HL-60/S4 treated with retinoic acid at 250 ng/mL for 4 days and 3 days (cell line): Measurements from ENCODE around the gene GMEB2.
"Not testable (repeated sequence)": the region's sequence is repeated elsewhere in the genome, so short reads cannot be mapped to it uniquely, and the experiment has no call there.

Source experiments
- in situ Hi-C: fragments of 300-500 bp; cut with MboI; formaldehyde crosslinking; loops from 2 replicates; pipeline ENCODE4 v1.7.0; 2022; ENCODE audit warnings: low sequenced_read_pairs

The GMEB2 gene

DNA sequence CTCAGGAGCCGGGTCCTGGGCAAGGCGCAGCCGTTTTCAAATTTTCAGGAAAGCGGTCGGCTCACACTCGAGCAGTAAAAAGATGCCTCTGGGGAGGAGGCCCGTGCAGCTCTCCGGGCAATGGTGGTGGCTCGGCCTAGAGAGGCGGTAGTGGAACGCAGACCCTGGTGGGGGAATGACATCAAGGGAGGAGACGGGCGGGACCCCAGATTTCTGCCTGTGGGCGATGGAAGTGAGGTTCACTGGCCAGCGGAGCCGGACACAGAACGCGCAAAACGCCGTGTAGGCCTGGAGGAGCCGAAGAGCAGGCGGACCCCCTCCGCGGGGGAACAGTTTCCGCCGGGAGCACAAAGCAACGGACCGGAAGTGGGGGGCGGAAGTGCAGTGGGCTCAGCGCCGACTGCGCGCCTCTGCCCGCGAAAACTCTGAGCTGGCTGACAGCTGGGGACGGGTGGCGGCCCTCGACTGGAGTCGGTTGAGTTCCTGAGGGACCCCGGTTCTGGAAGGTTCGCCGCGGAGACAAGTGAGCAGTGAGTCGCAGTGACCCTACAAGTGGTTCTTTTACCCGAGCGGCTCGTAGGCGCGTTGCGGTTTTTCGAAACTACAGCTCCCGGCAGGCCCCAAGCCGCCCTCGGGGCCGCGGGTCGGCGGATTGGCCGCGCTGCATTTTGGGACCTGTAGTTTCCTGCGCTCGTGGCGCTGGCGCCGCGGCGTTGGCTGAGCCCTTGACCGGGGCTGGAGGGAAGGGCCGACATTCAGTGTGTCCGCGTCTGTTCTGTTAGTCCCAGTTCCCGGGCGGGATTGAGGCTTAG, 31.2 kb upstream of the GMEB2 start, which contains the start of gene RTEL1:
RTEL1 (plus strand) TSS at position 376 of the 812 bp plus-strand sequence. CDS start 1,091 bp downstream, outside the sequence.
- in situ Hi-C loops: no loop called here

DNA sequence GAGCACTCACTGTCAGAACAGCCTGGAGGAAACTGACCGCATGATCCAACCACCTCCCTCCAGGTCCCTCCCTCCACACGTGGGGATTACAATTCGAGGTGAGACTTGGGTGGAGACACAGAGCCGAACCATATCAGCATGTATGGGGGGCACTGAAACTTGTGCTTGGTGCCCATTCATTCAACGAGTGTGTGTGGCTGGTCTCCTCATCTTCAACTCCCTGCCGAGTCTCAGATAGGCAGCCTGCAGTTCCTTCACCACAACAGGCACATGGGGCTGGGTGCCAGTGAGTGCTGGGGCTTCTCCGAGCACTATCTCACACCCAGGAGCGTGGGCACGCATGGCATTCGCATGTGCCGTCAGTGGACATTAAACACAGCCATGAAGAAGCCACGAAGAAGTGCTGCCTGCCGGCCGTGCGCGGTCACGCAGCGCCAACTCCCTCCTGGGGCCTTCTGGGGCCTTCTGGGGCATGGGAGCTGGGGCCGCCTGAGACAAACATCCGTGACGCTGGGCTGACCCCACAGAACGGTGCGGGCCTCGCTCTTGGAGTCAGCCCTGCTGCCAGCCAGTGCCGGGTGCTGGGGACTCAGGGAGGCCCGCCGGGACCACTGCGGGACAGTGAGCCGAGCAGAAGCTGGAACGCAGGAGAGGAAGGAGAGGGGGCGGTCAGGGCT, 30.5 kb upstream of the GMEB2 start:
- in situ Hi-C loops: no loop called here

DNA sequence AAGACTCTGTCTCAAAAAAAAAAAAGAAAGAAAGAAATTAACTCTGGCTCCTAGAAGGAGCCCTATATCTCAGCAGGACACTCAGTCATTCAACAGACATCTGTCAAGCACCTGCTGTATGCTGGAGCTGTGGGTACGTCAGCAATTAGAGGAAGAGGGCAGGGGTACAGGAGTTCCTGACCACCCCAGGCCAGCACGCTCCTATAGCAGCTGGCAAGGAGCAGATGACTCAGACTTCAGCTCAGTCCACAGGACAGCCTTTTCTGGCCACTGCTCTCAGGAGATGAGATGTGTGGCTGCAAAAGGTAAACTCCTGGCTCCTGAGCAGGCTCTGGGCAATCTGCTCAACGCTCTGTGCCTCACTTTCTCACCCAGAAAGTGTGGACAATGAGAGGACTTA, 29.6 kb upstream of the GMEB2 start:
- in situ Hi-C loops: no loop called here

DNA sequence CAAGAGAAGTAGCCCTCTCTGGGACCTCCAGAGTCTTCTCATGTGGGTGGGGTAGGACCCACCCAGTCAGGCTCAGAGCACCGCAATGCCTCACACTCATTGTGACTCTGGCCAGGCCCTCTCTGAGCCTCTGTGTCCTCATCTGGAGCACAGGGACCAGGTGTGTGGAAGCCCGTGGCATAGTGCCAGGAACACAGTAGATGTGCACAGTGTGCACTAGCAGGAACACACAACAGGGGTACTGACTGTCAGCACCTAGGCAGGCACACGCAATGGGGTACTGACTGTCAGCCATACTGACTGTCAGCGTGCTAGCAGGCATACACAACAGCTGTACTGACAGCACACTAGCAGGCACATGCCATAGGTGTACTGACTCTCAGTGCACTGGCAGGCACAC, 28.3 kb upstream of the GMEB2 start:
- in situ Hi-C loops: no loop called here

DNA sequence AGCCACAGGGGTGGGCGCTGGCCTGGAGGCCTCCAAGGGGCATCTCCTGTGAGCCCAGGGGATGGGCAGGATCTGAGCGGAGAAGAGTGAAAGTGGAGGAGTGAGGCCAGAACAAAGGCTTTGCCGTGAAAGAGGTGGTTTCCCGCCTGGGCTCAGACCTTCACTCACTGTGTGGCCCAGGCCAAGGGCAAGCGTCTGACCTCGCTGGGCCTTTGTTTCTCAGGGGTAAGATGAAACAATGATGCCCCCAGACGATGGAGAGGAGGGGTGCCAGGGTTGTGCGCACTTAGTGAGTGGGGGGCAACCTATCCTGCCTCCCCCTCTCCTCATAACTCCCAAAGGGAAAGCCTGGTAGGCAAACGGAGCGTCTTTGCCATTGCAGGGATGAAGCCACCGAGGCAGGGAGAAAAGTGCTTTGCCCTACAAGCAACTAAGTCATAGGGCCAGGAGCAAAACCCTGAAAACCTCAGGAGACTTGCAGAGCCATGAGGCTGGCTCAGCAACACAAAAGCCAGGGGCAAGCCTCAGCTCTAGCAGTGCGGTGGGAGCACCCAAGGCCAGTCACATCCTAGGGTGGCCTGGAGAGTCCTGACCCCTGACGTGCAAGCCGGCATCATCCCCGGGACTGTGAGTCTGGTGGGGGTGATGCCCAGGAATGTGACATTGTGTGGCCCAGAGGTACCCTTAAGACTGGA, 27.2 kb upstream of the GMEB2 start:
- in situ Hi-C loops: no loop called here

DNA sequence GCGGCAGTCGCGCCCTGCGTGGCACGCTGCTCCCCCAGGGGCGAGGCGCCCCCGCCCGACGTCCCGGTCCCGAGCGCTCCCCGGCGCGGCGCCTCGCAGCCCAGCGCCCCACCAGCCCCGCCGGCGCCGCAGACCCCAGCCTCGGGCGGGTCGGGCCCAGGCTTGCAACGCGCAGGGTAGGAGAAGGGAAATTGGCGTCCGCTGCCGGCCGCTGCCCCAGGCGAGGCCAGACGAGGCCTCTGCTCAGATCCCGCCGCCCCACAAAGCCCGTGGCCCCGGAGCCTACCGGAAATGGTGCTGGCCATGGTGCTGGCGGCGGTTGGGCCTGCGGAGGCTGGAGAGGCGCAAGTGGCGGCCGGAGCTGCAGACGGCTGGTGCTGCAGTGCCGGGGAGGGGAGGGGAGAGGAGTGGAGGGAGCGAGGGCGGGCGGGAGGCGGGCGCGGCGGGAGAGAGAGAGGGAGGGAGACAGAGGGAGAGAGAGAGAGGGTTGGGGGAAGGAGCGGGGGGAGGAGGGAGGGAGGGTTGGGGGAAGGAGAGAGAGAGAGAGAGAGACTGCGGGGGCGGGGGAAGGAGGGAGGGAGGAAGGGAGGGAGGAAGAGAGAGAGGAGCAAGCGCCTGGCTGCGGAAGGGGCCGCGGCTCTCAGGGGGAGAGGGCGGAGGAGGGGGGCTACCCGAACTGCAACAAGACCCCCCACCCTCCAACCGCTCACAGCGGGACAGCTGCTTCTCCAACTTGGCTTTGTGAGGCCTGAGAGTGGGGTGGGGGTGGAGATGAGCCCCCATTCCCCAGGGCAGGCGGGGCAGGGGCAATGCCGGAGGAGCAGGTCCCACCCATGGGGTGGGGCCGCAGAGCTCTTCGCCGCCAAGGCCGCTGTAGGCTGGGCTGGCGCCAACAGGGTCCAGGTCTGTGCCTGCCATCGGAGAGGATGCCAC, 26.4 kb upstream of the GMEB2 start, which contains the start of gene STMN3:
STMN3 (minus strand) TSS at position 384 of the 933 bp plus-strand sequence; CDS start at position 305, 79 bp downstream.
- in situ Hi-C loops: no loop called here

DNA sequence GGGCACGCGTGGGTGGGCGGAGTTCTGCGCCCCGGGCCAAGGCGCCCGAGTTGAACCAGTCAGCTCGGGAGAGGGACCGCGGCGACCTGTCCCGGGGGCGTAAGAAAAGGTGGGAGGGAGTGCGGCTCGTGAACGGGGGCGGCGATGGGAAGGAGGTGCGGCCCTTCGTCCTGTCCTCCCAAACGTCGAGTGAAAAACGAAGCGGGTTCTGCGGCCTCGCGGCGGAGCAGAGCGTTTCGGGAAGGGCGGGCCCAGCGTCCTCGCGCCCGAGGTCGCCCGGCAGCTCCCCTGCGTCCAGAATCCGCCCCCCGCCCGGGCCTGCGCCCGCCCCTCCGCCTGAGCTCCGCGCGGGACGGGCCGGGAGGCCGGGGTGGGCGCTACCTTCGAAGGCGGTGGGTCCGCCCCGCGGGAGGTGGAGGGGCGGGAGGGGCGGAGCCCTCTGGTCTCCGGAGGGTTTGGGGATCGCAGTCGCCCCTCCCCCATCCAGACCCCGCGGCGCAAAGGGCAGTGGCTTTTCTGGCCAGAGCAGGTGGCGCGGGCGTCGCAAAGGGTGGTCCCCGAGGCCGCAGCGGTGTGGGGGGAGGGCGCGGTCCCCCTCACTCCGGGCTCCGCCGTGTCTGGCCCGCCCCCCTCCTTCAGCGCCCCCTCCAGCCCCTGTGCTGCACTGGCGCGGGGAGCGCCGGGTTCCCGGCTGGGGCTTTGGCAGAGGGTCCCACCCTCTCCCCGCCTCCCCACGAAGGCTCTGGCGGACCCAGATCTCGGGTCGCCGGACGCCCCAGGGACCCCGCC, 25.5 kb upstream of the GMEB2 start:
- in situ Hi-C loops: no loop called here

DNA sequence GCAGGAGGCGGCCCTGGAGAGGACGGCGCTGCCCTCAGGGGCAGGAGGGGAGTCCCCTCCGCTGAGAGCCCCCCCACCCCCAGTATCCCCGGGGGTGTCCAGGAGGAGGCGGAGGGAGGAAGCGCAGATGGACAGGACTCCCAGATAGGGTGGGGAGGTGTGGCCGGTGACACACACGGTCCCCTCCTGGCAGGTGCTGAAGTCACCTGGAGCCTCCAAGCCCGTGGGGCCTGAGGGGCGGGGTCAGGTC, 25.0 kb upstream of the GMEB2 start:
- in situ Hi-C loops: no loop called here

DNA sequence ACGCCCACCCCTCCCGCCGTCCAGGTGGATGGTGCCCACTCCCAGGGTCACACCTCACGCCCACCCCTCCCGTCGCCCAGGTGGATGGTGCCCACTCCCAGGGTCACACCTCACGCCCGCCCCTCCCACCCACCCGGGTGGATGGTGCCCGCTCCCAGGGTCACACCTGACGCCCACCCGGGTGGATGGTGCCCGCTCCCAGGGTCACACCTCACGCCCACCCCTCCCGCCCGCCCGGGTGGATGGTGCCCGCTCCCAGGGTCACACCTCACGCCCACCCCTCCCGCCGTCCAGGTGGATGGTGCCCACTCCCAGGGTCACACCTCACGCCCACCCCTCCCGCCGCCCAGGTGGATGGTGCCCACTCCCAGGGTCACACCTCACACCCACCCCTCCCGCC, 23.6 kb upstream of the GMEB2 start:
- in situ Hi-C loops: not testable (repeated sequence)

DNA sequence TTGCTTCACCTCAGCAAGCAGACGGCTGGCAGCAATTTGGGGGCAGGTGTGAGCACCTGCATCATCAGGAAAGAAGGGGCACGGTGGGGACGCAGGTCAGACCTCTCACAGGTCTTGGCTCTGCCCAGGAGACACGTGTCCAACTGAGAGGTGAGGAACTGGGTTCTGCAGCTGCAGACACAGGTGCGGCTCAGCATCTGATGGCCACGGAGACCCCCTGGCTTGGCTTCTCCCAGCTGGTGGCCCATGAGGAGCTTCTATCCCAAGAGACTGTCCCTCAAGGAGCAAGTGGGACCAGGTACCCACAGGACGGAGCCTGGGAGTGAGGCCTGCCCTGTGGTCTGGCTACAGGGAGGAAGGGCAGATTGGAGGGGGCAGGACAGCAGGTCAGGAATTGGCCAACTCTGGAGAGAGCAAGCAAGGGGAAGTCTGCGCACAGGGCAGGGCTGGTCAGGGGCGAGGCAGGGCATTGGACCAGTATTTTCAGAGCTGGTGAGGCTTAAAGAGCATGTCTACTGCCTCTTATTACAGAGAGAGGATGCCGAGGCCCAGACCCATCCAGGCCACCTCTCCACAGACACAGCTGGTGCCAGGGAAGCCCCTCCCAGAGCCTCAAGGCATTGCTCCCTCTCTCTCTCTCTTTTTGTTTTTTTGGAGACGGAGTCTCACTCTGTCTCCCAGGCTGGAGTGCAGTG, 22.1 kb upstream of the GMEB2 start:
- in situ Hi-C loops: no loop called here

DNA sequence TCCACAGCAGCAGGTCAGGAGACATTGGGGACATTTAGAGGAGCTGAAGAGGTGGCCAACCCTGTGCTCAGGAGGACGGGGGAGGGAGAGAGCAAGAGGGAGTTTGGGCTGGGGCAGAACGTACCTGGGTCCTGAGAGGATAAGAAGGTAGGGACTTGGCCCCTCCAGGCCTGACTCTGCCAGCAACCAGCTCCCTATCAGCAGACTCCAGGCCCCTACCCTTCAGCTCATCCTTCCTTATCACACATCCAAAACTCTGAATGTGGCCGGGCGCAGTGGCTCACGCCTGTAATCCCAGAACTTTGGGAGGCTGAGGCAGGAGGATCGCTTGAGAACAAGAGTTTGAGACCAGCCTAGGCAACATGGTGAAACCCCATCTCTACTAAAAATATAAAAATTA, 21.3 kb upstream of the GMEB2 start:
- in situ Hi-C loops: no loop called here

DNA sequence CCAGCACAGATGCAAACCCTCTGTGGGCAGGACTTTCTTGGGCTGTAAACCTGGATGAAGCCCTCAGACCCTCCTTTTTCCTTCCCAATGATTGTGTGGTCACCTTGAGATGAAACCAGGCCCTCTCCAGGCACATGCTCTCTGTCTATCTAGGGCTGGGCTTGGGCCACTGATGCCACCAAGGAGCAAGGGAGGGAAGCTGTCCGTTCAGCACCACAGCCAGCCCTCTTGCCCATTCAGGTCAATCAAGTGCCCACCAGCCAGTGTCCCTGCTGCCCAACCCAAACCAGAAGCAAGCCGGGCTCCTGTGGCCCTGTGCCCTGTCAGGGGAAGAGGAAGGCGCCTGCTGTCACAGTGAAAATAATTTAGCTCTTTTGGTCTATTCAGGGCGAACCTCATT, 18.3 kb upstream of the GMEB2 start:
- in situ Hi-C loops: no loop called here

DNA sequence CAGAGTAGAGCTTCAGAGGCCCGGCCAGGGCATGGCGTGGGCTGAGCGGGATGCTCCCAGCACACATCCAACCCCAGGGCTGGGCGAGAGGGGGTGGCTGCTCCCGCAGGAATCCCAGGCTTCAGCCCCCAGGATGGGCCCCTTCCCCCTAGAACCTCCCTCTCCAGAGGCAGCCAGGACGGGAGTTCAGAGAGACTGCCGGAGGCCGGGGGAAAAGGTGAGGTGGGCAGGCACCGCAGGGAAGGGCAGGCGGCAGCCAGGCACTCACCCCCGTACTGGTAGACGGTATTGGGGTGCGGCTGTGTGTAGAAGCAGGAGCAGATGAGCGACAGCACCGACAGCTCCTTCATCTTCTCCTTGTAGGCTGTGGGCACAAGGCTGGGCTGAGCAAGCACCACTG, 17.0 kb upstream of the GMEB2 start:
- in situ Hi-C loops: no loop called here

DNA sequence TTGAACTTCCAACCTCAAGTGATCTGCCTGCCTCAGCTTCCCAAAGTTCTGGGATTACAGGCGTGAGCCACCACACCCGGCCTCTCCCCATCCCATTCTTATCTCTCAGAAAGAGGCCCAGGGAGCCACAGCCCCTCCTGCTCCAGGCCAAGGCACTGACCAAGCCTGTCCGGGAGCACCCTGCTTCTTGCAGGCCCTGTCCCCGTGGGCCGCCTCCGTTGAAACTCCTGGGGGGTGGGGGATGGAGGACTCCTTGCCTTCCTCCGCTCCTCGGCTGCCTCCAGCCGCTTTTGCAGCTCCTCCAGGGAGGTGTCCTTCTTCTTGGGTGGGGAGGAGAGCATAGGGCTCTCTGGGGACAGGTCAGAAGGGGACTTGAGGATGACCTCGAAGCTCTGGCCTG, 16.6 kb upstream of the GMEB2 start:
- in situ Hi-C loops: no loop called here

DNA sequence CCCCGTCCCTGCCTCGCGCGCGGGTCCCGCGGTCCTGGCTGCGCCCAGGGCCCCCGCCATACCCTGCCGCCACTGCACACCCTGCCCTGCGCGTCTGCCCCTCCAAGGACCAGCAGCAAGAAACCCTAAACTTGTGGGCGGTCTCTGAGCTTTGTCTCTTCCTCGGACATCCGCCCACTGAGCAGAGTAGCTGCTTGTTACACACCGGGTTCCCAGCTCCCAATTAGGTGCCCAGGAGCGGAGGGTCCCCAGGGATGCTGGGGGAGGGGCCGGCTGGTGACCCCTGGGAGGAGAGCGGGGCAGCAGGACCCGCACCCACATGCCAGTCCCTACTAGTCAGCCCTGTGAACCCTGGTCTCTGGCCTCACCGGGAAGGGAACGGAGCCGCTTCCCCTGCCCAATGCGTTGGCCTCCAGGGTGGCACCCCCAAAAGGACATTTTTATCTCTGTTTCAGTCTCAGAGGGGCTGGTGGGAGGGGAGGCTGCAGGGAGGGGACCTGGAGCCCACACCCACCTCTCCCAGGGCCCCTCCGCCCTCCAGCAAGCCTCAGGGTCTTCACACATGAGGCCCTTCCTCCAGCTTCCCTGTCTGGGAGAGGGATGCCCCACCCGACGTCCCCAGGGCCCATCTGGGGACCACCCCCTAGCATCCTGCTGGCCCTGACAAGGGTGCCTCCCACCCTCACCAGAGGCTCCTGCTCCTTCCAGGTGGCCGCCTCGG, 15.8 kb upstream of the GMEB2 start:
- in situ Hi-C loops: no loop called here

DNA sequence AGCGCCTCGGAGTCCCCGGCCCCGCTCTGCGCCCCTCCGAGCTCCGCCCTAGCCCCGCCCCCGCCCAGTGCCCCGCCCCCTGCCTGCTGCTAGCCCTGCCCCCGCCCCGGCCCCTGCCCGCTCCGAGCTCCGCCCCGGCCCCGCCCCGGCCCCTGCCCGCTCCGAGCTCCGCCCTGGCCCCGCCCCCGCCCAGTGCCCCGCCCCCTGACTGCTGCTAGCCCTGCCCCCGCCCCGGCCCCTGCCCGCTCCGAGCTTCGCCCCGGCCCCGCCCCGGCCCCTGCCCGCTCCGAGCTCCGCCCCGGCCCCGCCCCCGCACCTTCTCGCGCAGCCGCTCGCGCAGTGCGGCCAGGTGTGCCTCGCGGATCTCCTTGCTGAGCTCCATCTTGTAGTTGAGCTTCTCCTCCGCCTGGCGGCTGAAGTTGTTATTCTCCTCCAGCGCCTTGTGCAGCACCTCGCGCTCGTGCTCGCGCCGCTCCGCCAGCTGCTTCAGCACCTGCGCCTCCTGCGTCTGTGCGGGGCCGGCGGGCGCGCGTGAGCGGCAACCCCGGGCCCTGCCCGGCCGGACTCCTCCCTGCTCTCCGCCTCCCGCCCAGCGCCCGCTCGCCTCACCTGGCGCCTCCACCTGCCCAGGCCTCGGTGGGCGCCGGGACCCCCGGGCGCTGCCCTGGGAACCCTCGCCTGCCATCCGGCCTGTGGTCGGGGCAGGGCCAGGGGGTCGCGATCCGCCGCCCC, 15.1 kb upstream of the GMEB2 start:
- in situ Hi-C loops: no loop called here

DNA sequence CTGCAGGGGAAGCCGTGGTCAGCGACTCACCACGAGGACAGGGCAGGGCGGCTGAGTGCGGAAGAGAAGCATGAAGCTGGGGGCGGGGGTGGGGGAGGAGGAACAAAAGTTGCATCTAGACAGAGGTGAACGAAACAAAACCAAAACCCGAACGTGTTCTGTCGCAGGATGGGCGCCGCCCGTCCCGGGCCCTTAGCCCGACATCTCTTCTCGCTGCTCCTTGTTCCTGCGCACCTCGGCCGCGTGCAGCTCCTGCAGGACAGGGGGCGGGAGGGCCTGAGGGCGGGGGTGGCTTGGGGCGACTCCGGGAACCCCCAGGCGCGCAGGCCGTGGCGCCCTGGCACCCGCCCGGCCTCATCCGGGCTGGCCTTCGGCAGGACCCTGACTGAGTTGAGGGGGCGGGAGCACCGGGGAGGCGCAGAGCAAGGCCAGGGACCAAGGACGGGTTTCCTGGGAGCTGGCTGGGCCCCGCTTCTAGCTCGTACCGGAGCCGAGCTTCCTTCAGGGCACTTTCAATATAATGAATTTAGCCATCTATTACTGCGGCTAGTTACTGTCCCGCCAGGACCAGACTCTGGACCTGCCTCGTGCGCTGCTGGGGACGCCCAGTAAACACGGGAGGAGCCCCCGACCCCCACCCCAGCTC, 14.4 kb upstream of the GMEB2 start:
- in situ Hi-C loops: no loop called here

DNA sequence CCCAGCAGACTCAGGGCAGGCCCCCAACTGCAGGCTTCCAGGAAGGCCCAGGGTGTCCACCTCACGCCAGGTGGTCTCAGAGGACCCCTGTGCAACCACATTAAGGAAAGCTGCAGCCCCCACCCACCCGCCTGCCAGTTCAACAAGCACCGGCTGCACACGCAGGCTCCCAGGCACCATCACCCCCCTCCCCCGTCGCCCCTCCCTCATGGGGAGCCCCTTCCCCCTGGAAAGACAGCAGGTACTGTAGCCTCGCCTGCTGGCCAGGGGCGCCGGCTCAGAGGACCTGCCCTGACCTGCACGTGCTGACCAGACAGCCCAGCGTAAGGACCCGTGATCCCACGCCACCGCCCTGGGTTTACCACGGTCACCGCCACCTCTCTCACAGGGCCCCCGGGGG, 13.8 kb upstream of the GMEB2 start:
- in situ Hi-C loops: not testable (repeated sequence)
